Measurements from ENCODE around the gene RNF7. TPM values are rescaled to one million over a fixed set of nuclear protein-coding genes. Genes with fewer than 3 reads are reported as not detected.
"Not testable (repeated sequence)": the region's sequence is repeated elsewhere in the genome, so short reads cannot be mapped to it uniquely, and the experiment has no call there.

Gene RNF7
- total and polyA plus RNA-seq, 9 of the 15 experiments (the other 6 are each of a cell fraction or from before 2014, with no cell fraction given) = 38.8 to 133 (median 80.5) TPM

DNA sequence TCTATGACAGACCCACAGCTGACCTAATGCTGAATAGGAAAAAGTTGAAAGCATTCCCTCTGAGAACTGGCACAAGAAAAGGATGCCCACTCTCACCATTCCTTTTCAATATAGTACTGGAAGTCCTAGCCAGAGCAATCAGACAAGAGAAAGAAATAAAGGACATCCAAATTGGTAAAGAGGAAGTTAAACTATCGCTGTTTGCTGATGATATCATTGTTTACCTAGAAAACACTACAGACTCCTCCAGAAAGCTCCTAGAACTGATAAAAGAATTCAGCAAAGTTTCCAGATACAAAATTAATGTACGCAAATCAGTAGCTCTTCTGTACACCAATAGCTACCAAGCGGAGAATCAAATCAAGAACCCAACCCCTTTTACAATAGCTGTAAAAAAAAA, 34.7 kb upstream of the RNF7 start:
- H3K9ac ChIP-seq (ENCODE audit: insufficient read depth in 1 of 2, low read depth in 2 of 2, low read length in 2 of 2); H3K9me3 ChIP-seq (replicated peaks; ENCODE audit: control insufficient read depth, insufficient read depth, low read depth, low read length); H3K79me2 ChIP-seq (ENCODE audit: control insufficient read depth, insufficient read depth, low read length); ATAC-seq; FAIRE-seq; H3K9me1 ChIP-seq (ENCODE audit: control insufficient read depth, insufficient read depth, low read length); H2AFZ ChIP-seq (ENCODE audit: low read depth, low read length); H3K27ac ChIP-seq (ENCODE audit: extremely low read depth, low read depth, low read length); BruUV-seq (replicated peaks); DNase-seq (ENCODE audit: extremely low read depth in 1 of 4, low spot score in 3 of 4); intact Hi-C loops (cut with micrococcal nuclease); H3K4me3 ChIP-seq; in situ Hi-C loops (cut with MboI); H3K27me3 ChIP-seq (ENCODE audit: control insufficient read depth in 2 of 2, insufficient read depth in 2 of 2, low read length in 2 of 2); CTCF ChIA-PET (ENCODE audit: low intra/inter-chr PET ratio); POLR2A ChIA-PET; H4K20me1 ChIP-seq (replicated peaks; ENCODE audit: control insufficient read depth, insufficient read depth, low read length); H3K36me3 ChIP-seq (ENCODE audit: control insufficient read depth, insufficient read depth, low read length); H3K4me2 ChIP-seq (ENCODE audit: insufficient read depth, low read length): not testable (repeated sequence)
- peaks cover 10 to 13% of the 10 kb centered on the region in 2 experiments; a peak in 4 of 5 replicates for H3K4me1 ChIP-seq (replicated peaks in 1 of 2; ENCODE audit: control insufficient read depth in 2 of 2, insufficient read depth in 2 of 2, low read length in 2 of 2)
- 32% methylated on average over 3 of the region's 3 CpGs for WGBS (ENCODE audit: insufficient coverage, low coverage, missing lambda C conversion rate)
- TF ChIP-seq SMARCE1 (IDR thresholded peaks at IDR 0.05) (peak; percentile 68; the same call in 1 of the 2 replicates), ARID1B (IDR thresholded peaks at IDR 0.05) (peak; percentile 25; the same call in 1 of the 2 replicates), SOX6 (IDR thresholded peaks at IDR 0.05) (0 out of 2 replicates have a peak, but pooled peaks have one; percentile 27), FOXA1 (IDR thresholded peaks at IDR 0.05; ENCODE audit: borderline replicate concordance) (0 out of 2 replicates have a peak, but pooled peaks have one; percentile 48), TRIM24 (IDR thresholded peaks at IDR 0.05) (0 out of 4 replicates have a peak, but pooled peaks of 1 of the 2 experiments have one; percentile 23), ATF7 (IDR thresholded peaks at IDR 0.05) (peak; percentile 27; the same call in 1 of the 2 replicates), FOXA3 (CRISPR knock-in tag; conservative IDR thresholded peaks at IDR 0.05 in 1 of 2, IDR thresholded peaks at IDR 0.05 in 1 of 2) (peak in 1 of 2 experiments; percentile 95; a peak in 2 of 4 replicates)

Measured in K562 (cell line).